Right cardiac atrium (tissue), 5 donors: Measurements from ENCODE around the gene NEB. TPM values are rescaled to one million over a fixed set of nuclear protein-coding genes. Genes with fewer than 3 reads are reported as not detected.

Experiments used
- ATAC-seq, 2 donors: fragments of 200-7000 bp; cut with Tn5 transposase; one replicate each; pipeline versions ENCODE4 v1.8.0 to v1.9.1; 2020; ENCODE audit warnings: moderate library complexity in 2 of 2, mild to moderate bottlenecking in 1 of 2
- DNase-seq, 3 donors: peaks; one replicate each; pipeline ENCODE4 v3.0.0-alpha.2; 2020
- H3K27ac ChIP-seq: one replicate; pipeline ENCODE4 v1.5.1; 2013; ENCODE audit warnings: mild to moderate bottlenecking, low read length, control low read depth, moderate library complexity
- H3K27me3 ChIP-seq: one replicate; pipeline ENCODE4 v1.6.1; 2013; ENCODE audit not compliant: control insufficient read depth, insufficient read depth
- H3K4me1 ChIP-seq: one replicate; pipeline ENCODE4 v1.6.1; 2013; ENCODE audit warnings: low read length; ENCODE audit not compliant: control insufficient read depth, insufficient read depth
- H3K4me3 ChIP-seq: one replicate; pipeline ENCODE4 v1.5.1; 2013; ENCODE audit warnings: low read length, control low read depth
- H3K9me3 ChIP-seq: one replicate; pipeline ENCODE4 v1.6.1; 2013; ENCODE audit warnings: low read length; ENCODE audit not compliant: control insufficient read depth
- WGBS: extraction: QIAGEN DNeasy Blood & Tissue Kit; methylation state at CpG from one replicate; pipeline ENCODE4 v1.1.7; 2013; 5-methylcytosine and 5-hydroxymethylcytosine counted together
- intact Hi-C, 4 donors: fragments of 100-400 bp; cut with DNase I; formaldehyde crosslinking; loops; one replicate each; pipeline versions ENCODE4 v1.11.0 to v1.14.0; 2022 to 2023
- polyA plus RNA-seq: library from polyadenylated mRNA; stranded (reverse); fragments of 200-250 nt; gene quantifications from one replicate; pipeline ENCODE4 v1.2.3, GENCODE V29; 2013
- total RNA-seq, 4 donors: library from RNA; stranded (reverse); fragmentation: NEBNext Ultra II Directional; extraction: Animal tissue kit (Norgen Biotek cat#: 25700); gene quantifications; one replicate each; pipeline ENCODE4 v1.2.1, GENCODE V29; 2021
- donor health status: healthy with polysubstance abuse.
- donor health status: DM: no; HTN: yes; CAD: no.
- donor health status: DM: no; HTN: no; CAD: no.
- donor health status: DM: no; HTN: yes; CAD: no; lungs with severe emphysema.
- donor health status: DM: yes; HTN: yes; CAD: no.

NEB gene
- total and polyA plus RNA-seq, 5 donors = 31.0 to 48.5 (median 35.0) TPM

GRCh38 chr2:151549191-151549590, 185.1 kb downstream of the NEB start:
- no peak overlapping the region for H3K27ac ChIP-seq

GRCh38 chr2:151544449-151544848, 189.8 kb downstream of the NEB start:
- no peaks in the 10 kb centered on the region for H3K9me3 ChIP-seq

More at GRCh38 chr2:151549191-151549590, 185.1 kb downstream of the NEB start:
- no peaks in the 10 kb centered on the region for H3K9me3 ChIP-seq
- 81% methylated on average over 2 of the region's 2 CpGs for WGBS
- H3K4me3 ChIP-seq = no peak overlapping the region
- intact Hi-C loops = no loop called here
- ATAC-seq (no peak), DNase-seq (no peak)
- H3K27me3 ChIP-seq = no peaks in the 10 kb centered on the region
- H3K4me1 ChIP-seq = no peaks in the 10 kb centered on the region

GRCh38 chr2:151543876-151544275, 190.4 kb downstream of the NEB start:
- intact Hi-C loops = no loop called here
- Histone ChIP-seq H3K9me3 (no peaks in the 10 kb centered on the region), H3K27me3 (no peaks in the 10 kb centered on the region), H3K27ac (no peak overlapping the region), H3K4me1 (no peaks in the 10 kb centered on the region), H3K4me3 (no peak overlapping the region)
- 85% methylated on average over 3 of the region's 3 CpGs for WGBS
- ATAC-seq = no peak
- no peak for DNase-seq

More at GRCh38 chr2:151544449-151544848, 189.8 kb downstream of the NEB start:
- H3K27ac ChIP-seq = no peak overlapping the region
- no peaks in the 10 kb centered on the region for H3K4me1 ChIP-seq
- DNase-seq (no peak), ATAC-seq (no peak)
- no peak overlapping the region for H3K4me3 ChIP-seq
- 91% methylated on average over 5 of the region's 5 CpGs for WGBS
- intact Hi-C loops = no loop called here
- no peaks in the 10 kb centered on the region for H3K27me3 ChIP-seq

- H3K4me3 ChIP-seq = no peak overlapping the region
- no peak for DNase-seq
- no peak for ATAC-seq
- no peaks in the 10 kb centered on the region for H3K27me3 ChIP-seq
- intact Hi-C loops = no loop called here
- no peak overlapping the region for H3K27ac ChIP-seq
- H3K9me3 ChIP-seq = no peaks in the 10 kb centered on the region
- no peaks in the 10 kb centered on the region for H3K4me1 ChIP-seq
- WGBS = 92% methylated on average over 7 of the region's 7 CpGs
Measured at GRCh38 chr2:151534001-151534400, 200.3 kb downstream of the NEB start.

- no peak overlapping the region for H3K4me3 ChIP-seq
- no peak overlapping the region for H3K27ac ChIP-seq
- no peaks in the 10 kb centered on the region for H3K27me3 ChIP-seq
- H3K9me3 ChIP-seq = no peaks in the 10 kb centered on the region
- no peak for DNase-seq
- ATAC-seq = no peak
- H3K4me1 ChIP-seq = no peaks in the 10 kb centered on the region
- intact Hi-C loops = no loop called here
- WGBS = 93% methylated on average over 3 of the region's 3 CpGs
Measured at GRCh38 chr2:151533127-151533526, 201.1 kb downstream of the NEB start.

GRCh38 chr2:151526572-151527090, 207.6 kb downstream of the NEB start:
- DNase-seq (no peak), ATAC-seq (no peak)
- intact Hi-C loops = no loop called here
- Histone ChIP-seq H3K27me3 (no peaks in the 10 kb centered on the region), H3K4me1 (no peaks in the 10 kb centered on the region), H3K9me3 (no peaks in the 10 kb centered on the region), H3K27ac (no peak overlapping the region), H3K4me3 (no peak overlapping the region)
- WGBS = 93% methylated on average over 6 of the region's 6 CpGs

- DNase-seq (no peak), ATAC-seq (no peak)
- Histone ChIP-seq H3K9me3 (no peaks in the 10 kb centered on the region), H3K4me1 (no peaks in the 10 kb centered on the region), H3K27me3 (no peaks in the 10 kb centered on the region), H3K4me3 (no peak overlapping the region), H3K27ac (no peak overlapping the region)
- intact Hi-C loops = no loop called here
- WGBS = 79% methylated on average over 9 of the region's 9 CpGs
Measured at GRCh38 chr2:151525821-151526373, 208.4 kb downstream of the NEB start.

- intact Hi-C loops = no loop called here
- DNase-seq (no peak), ATAC-seq (no peak)
- Histone ChIP-seq H3K27ac (no peak overlapping the region), H3K9me3 (no peaks in the 10 kb centered on the region), H3K4me3 (no peak overlapping the region), H3K27me3 (no peaks in the 10 kb centered on the region), H3K4me1 (no peaks in the 10 kb centered on the region)
- WGBS = 88% methylated on average over 3 of the region's 3 CpGs
Measured at GRCh38 chr2:151523850-151524249, 210.4 kb downstream of the NEB start.

GRCh38 chr2:151522556-151522955, 211.7 kb downstream of the NEB start:
- no peak overlapping the region for H3K27ac ChIP-seq
- intact Hi-C loops = no loop called here
- no peak overlapping the region for H3K4me3 ChIP-seq
- no peaks in the 10 kb centered on the region for H3K9me3 ChIP-seq
- DNase-seq (no peak), ATAC-seq (no peak)
- 96% methylated on average over 7 of the region's 7 CpGs for WGBS
- no peaks in the 10 kb centered on the region for H3K4me1 ChIP-seq
- H3K27me3 ChIP-seq = no peaks in the 10 kb centered on the region

- Histone ChIP-seq H3K9me3 (no peaks in the 10 kb centered on the region), H3K27me3 (no peaks in the 10 kb centered on the region), H3K4me3 (no peak overlapping the region), H3K27ac (no peak overlapping the region), H3K4me1 (no peaks in the 10 kb centered on the region)
- ATAC-seq = no peak
- intact Hi-C loops = no loop called here
- no peak for DNase-seq
- WGBS = 83% methylated on average over 1 of the region's 1 CpG
Measured at GRCh38 chr2:151520976-151521375, 213.3 kb downstream of the NEB start.

GRCh38 chr2:151518802-151519201, 215.5 kb downstream of the NEB start:
- 81% methylated on average over 3 of the region's 3 CpGs for whole genome bisulfite sequencing
- Histone ChIP-seq H3K4me3 (no peak overlapping the region), H3K4me1 (no peaks in the 10 kb centered on the region), H3K27ac (no peak overlapping the region), H3K27me3 (no peaks in the 10 kb centered on the region), H3K9me3 (no peaks in the 10 kb centered on the region)
- DNase-seq = no peak
- no peak for ATAC-seq
- intact Hi-C loops = no loop called here

- ATAC-seq (no peak), DNase-seq (no peak)
- intact Hi-C loops = no loop called here
- WGBS = 90% methylated on average over 3 of the region's 3 CpGs
- Histone ChIP-seq H3K4me3 (no peak overlapping the region), H3K27ac (no peak overlapping the region), H3K9me3 (no peaks in the 10 kb centered on the region), H3K27me3 (no peaks in the 10 kb centered on the region), H3K4me1 (no peaks in the 10 kb centered on the region)
Measured at GRCh38 chr2:151508519-151508918, 225.8 kb downstream of the NEB start.
